GM12873 (cell line): ENCODE measurements around the gene EIF2D.

ENCODE experiments used
- TF ChIP-seq, protein P1 (sequence below): IDR thresholded peaks from 2 replicates; pipeline ENCODE4 v1.5.1; 2012; ENCODE audit warnings: low read depth, mild to moderate bottlenecking, moderate library complexity, low read length, control low read depth; ENCODE audit not compliant: insufficient read depth; ENCODE audit errors: missing control alignments

Gene EIF2D

DNA sequence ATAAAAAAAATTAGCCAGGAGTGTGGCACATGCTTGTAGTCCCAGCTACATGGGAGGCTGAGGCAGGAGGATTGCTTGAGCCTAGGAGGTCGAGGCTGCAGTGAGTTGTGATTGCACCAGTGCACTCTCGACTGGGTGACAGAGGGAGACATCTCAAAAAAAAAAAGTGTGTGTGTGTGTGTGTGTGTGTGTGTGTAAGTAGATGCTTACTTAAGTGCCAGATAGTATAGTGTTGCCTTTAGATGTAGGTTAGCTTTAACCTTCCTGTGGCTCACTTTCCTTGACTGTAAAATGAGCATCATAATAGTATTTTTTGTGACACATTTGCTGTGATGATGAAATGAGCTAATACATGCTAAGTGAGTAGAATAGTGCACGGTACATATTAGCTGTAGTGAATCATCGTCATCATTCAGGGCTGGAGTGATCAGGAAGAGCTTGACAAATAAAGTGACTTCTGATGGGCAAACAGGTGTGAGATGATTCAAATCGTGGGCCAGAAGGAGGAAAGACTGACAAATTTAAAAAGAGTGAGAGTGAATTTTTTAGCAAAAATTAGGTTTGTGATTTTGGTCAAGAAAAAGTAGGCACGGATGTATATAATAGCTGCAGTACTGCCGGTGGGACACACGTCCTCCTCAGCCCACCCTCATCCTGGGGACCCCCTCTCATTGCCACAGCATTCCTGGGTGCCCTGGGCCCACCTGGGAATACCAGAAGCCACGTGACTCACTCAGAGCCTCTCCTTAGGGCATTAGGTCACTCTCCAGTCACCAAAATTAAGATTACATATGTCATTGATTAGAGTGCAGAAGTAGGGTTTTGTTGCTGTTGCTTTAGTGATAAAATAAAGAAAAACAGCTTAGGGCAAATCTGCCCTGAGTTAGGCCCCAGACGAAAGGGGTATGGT, 33.9 kb downstream of the EIF2D start:
- TF ChIP-seq, protein P1, sequence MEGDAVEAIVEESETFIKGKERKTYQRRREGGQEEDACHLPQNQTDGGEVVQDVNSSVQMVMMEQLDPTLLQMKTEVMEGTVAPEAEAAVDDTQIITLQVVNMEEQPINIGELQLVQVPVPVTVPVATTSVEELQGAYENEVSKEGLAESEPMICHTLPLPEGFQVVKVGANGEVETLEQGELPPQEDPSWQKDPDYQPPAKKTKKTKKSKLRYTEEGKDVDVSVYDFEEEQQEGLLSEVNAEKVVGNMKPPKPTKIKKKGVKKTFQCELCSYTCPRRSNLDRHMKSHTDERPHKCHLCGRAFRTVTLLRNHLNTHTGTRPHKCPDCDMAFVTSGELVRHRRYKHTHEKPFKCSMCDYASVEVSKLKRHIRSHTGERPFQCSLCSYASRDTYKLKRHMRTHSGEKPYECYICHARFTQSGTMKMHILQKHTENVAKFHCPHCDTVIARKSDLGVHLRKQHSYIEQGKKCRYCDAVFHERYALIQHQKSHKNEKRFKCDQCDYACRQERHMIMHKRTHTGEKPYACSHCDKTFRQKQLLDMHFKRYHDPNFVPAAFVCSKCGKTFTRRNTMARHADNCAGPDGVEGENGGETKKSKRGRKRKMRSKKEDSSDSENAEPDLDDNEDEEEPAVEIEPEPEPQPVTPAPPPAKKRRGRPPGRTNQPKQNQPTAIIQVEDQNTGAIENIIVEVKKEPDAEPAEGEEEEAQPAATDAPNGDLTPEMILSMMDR, result no peak

DNA sequence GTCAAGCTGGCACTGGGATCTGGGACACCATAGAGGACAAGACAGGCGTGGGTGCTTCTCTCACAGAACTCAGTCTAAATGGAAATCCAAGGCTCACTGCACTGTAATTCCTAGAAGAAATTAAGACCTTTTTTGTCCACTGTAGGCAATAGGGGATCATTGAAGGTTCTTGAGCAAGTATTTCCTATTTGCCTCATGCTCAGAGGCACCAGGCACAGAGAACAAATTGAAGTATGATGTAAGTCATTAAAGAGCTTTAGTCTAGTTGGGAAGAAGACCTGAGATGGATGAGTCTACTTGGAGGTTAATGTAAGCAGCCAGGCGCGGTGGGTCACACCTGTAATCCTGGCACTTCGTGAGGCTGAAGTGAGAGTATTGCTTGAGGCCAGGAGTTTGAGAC, 34.6 kb downstream of the EIF2D start:
- TF ChIP-seq, protein P1, result no peak

DNA sequence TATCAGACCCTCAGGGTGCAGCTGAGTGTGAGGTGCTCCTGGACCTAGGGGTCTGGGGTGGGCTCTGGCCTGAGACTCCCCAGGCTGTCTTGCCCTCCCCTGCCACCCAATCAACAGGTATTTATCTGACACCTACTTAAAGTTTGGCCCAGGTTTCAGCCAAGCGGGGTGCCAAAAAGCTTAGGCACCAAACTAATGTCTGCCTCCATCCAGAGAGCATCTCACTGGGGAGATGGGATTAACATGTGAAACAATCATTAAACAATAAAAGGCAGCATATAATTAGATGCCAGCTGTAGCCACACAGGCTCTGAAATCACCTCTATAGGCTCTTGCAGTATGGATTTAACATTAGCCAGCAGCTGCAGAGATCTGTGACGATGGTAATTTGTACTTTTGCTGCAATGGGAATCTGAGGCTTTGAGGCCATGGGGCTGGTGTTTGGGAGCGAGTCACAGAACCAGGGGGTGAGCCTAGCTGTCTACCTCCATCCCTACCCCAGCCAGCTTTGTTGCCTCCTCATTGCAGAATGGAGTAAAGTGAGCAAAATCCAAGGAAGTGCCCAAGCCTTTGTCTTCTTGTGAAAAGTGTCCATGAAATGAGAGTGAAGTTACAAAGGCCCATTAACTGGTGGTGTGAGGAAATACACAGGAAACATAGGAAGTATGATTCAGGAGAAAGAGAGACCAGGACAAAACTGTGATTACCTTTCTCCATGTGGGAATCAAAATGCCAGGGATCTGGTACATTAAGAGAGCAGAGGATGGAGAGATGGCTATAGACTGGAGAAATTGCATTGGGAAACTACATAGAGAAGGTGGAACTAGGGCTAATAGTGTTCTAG, 36.1 kb downstream of the EIF2D start:
- TF ChIP-seq, protein P1, result no peak

DNA sequence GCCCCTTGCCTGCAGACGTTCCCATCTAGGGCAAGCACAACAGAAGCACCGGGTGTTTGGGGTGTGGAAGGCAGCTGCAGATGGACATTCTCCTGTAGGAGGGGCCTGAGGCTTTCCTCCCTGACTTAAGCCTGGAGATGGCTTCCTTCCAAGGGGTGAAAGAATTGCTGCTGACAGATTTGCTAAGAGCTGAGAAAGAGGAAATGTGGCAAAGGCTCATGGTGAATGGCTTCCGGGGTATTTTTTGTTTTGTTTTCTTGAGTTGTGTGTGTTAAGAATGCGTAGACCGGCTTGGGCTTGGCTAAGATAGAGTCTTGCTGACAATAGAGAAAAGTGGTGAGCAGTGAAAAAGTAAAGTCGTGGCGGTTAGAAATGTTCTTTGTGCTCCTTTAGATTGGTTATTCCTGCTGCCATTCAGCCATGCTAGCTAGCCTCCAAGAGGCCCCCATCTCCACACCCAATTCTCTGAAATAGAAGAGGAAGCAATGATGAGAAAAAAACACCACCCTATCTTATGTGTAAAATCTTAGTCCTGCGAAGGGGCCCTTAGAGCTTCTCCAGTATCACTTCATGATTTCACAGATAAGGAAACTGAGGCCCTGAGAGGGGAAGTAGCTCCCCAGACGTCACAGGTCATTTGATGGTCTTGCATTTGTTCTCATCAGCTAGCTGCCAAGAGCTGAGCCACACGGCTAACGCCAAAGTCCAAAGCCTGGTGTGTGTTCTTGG, 36.9 kb downstream of the EIF2D start:
- TF ChIP-seq, protein P1, result no peak

DNA sequence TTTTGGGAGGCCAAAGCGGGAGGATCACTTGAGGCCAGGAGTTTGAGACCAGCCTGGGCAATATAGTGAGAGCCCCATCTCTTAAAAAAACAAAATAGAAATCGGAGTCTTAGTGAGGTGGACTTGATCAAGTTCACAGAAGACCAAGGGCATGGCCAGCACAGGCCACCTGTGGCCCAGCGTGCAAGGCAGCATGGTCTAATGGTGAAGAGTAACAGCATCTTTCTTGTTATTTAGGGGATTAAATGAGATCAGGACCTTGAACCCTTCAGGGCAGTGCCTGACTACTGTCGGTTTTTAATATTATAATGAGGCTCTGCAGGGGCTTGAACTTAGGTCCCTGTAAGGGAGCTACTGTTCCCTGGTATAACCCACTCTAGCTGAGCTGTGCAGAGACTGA, 38.5 kb downstream of the EIF2D start:
- TF ChIP-seq, protein P1, result no peak

DNA sequence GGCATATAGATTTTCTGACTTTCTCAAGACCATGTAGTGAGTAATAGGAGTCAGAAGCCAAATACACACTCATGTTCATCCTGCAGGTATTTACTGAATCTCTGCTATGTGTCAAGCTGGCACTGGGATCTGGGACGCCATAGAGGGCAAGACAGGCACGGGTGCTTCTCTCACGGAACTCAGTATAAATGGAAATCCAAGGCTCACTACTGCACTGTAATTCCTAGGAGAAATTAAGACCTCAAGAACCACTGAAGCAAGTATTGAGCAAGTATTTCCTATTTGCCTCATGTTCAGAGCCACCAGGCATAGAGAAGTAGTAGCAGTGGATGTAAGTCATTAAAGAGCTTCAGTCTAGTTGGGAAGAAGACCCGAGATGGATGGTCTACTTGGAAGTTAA, 38.9 kb downstream of the EIF2D start:
- TF ChIP-seq, protein P1, result no peak
